ENCODE results near the gene TRIM26. TPM values are rescaled to one million over a fixed set of nuclear protein-coding genes. Genes with fewer than 3 reads are reported as not detected.
"Not testable (repeated sequence)": the region's sequence is repeated elsewhere in the genome, so short reads cannot be mapped to it uniquely, and the experiment has no call there.

TRIM26 gene
- total and polyA plus RNA-seq, 11 donors: 15.1 to 37.4 (median 24.5) TPM

DNA sequence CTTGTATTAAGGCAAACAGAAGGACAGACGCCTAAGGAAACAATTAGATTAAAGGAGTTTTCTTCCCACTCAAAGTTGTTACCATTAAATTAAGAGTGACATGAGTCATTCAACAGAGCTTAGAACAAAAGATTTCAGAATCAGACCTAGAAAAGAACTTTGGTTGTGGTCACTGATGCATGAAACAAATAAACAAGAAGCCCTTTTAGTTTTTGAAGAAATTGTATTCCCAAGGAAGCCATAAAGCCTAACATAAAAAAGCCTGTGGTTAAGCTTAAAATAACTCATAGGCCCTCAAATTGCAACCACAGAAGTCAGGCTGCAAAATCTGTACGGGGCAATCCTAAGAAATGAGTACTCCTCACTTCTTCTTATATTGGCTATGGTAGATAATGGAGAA lies 17.9 kb upstream of the TRIM26 start:
- Histone ChIP-seq H3K4me3 (no peak overlapping the region), H3K27me3 (no peaks in the 10 kb centered on the region), H3K4me1 (no peaks in the 10 kb centered on the region), H3K9me3 (no peaks in the 10 kb centered on the region), H3K36me3 (no peaks in the 10 kb centered on the region), H3K27ac (no peak overlapping the region)
- no peak for ATAC-seq
- 78 to 84% (median 82%) methylated on average over 2 of the region's 2 CpGs for WGBS, 4 donors
- no peak for DNase-seq
- intact Hi-C loops (cut with DNase I): no loop called here
- TF ChIP-seq, protein P1, sequence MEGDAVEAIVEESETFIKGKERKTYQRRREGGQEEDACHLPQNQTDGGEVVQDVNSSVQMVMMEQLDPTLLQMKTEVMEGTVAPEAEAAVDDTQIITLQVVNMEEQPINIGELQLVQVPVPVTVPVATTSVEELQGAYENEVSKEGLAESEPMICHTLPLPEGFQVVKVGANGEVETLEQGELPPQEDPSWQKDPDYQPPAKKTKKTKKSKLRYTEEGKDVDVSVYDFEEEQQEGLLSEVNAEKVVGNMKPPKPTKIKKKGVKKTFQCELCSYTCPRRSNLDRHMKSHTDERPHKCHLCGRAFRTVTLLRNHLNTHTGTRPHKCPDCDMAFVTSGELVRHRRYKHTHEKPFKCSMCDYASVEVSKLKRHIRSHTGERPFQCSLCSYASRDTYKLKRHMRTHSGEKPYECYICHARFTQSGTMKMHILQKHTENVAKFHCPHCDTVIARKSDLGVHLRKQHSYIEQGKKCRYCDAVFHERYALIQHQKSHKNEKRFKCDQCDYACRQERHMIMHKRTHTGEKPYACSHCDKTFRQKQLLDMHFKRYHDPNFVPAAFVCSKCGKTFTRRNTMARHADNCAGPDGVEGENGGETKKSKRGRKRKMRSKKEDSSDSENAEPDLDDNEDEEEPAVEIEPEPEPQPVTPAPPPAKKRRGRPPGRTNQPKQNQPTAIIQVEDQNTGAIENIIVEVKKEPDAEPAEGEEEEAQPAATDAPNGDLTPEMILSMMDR (IDR thresholded peaks at IDR 0.05): no peak
- TF ChIP-seq POLR2A (IDR thresholded peaks at IDR 0.05): no peak

DNA sequence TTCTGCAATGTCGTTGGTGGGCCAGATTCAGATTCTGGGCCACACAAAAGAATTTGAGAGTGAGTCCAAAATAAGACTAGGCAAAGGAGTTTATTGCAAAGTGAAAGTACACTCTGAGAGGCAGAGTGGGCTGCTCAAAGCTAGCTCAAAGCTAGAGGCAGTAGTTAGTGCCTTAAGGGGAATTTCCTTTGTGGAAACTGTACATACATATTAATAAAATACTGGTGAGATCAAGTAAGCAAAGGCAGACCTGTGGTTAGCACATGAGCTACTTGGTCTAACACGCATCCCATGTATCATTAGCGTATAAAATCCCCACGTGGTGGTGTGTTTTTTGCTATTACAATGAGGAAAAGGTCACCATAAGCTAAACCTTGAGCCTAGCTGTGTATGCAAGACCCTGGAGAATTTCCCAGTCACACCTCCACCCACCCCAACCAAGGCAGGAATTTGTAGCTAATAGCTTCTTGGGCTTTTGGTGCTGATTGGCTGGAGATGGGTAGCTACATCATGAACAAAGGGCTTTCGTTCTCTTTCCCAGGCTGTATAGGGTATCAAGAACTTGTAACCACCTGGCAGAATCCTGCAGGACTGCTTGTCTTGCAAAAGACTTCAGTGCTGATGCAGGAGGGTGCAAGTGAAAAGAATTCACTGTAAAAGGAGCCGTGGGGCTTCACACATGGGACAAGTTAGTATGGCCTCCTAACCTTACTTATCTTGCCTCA lies 14.7 kb upstream of the TRIM26 start:
- DNase-seq (no peak), ATAC-seq (no peak)
- intact Hi-C loops (cut with DNase I): no loop called here
- Histone ChIP-seq H3K27me3 (no peaks in the 10 kb centered on the region), H3K4me1 (no peaks in the 10 kb centered on the region), H3K9me3 (peaks cover 0 to 13% (median 0%) of the 10 kb centered on the region in 12 donors), H3K27ac (no peak overlapping the region), H3K4me3 (no peak overlapping the region), H3K36me3 (no peaks in the 10 kb centered on the region)
- 75 to 81% (median 78%) methylated on average over 6 of the region's 6 CpGs for WGBS, 4 donors
- TF ChIP-seq, protein P1 (IDR thresholded peaks at IDR 0.05): no peak
- no peak for TF ChIP-seq POLR2A (IDR thresholded peaks at IDR 0.05)

DNA sequence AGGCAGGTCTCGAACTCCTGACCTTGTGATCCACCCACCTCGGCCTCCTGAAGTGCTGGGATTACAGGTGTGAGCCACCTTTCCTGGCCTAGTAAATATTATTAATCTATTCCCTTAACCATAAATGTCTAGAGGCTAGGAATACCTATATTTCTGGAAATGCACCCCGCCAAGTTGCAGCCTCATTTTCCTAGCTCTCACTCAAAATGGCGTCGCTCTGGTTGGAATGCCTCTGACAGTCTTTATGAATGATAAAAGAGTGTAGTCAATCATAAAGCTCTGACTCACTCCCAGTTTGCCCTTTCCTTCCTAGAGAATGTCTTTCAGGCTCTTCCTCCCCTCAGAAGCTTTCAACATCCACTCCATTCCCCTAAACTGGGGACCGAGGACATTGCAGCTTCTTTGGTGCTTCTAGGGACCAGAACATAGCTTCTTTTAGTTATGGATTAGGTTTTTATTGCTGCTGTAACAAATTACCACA lies 14.1 kb upstream of the TRIM26 start:
- ATAC-seq: no peak
- 78 to 95% (median 90%) methylated on average over 6 of the region's 6 CpGs for WGBS, 4 donors
- H3K27ac ChIP-seq: no peak overlapping the region

DNA sequence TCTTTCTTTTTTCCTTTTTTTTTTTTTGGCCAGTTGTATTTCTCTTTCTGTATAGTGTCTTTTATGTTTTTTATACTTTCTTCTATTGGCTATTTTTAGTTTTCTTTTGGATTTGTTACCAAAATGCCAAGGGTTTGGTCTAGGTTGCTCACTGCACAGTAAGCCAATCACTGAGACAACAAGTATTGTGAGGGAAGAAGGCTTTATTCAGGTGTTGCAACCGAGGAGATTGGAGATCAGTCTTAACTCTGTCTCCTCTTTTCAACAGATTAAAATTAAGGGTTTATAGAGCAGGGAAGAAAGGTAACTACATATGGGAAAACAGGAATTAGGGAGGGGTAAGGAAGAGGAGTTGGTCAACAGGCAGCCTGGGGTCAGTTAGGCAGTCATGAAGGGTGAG lies 10.1 kb upstream of the TRIM26 start:
- ATAC-seq: no peak
- intact Hi-C loops (cut with DNase I): loop anchor here in 2 of 10 donors (2.0 to 5.0 kb wide), 2 partner anchors 31 to 174 kb away; no protein-coding TSS in a partner anchor

More for the DNA sequence above, 14.1 kb upstream of the TRIM26 start:
- H3K4me3 ChIP-seq: no peak overlapping the region
- no peak for TF ChIP-seq POLR2A (IDR thresholded peaks at IDR 0.05)
- TF ChIP-seq, protein P1 (IDR thresholded peaks at IDR 0.05): no peak
- H3K36me3 ChIP-seq: no peaks in the 10 kb centered on the region
- intact Hi-C loops (cut with DNase I): no loop called here
- H3K4me1 ChIP-seq: no peaks in the 10 kb centered on the region
- no peaks in the 10 kb centered on the region for H3K27me3 ChIP-seq
- DNase-seq: no peak
- peaks cover 0 to 16% (median 0%) of the 10 kb centered on the region in 12 donors for H3K9me3 ChIP-seq

DNA sequence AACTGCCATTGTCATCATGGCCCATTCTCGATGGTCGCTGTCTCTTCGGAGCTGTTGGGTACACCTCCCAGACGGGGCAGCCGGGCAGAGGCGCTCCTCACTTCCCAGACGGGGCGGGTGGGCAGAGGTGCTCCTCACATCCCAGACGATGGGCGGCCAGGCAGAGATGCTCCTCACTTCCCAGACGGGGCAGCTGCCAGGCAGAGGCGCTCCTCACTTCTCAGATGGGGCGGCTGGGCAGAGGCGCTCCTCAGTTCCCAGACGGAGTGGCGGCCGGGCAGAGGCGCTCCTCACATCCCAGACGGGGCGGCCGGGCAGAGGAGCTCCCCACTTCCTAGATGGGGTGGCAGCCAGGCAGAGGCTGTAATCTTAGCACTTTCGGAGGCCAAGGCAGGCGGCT lies 8.8 kb upstream of the TRIM26 start:
- H3K9me3 ChIP-seq: peaks cover 0 to 16% (median 0%) of the 10 kb centered on the region in 12 donors
- not testable (repeated sequence) for ATAC-seq, H3K27ac ChIP-seq, H3K4me3 ChIP-seq, H3K27me3 ChIP-seq, H3K36me3 ChIP-seq, H3K4me1 ChIP-seq, DNase-seq
- WGBS, 4 donors: 95 to 98% (median 95%) methylated on average over 11 to 23 of the region's 23 CpGs
- intact Hi-C loops (cut with DNase I): loop anchor here in 2 of 10 donors (2.0 to 5.0 kb wide), 2 partner anchors 33 to 175 kb away; no protein-coding TSS in a partner anchor

More for the DNA sequence above, 10.1 kb upstream of the TRIM26 start:
- Histone ChIP-seq H3K9me3 (peaks cover 0 to 16% (median 0%) of the 10 kb centered on the region in 12 donors), H3K36me3 (no peaks in the 10 kb centered on the region), H3K4me3 (no peak overlapping the region), H3K4me1 (peaks cover 0 to 4% (median 0%) of the 10 kb centered on the region in 12 donors), H3K27me3 (no peaks in the 10 kb centered on the region), H3K27ac (no peak overlapping the region)
- TF ChIP-seq, protein P1 (IDR thresholded peaks at IDR 0.05): no peak
- no peak for TF ChIP-seq POLR2A (IDR thresholded peaks at IDR 0.05)
- DNase-seq: no peak
- 68 to 85% (median 80%) methylated on average over 1 of the region's 1 CpG for WGBS, 4 donors

DNA sequence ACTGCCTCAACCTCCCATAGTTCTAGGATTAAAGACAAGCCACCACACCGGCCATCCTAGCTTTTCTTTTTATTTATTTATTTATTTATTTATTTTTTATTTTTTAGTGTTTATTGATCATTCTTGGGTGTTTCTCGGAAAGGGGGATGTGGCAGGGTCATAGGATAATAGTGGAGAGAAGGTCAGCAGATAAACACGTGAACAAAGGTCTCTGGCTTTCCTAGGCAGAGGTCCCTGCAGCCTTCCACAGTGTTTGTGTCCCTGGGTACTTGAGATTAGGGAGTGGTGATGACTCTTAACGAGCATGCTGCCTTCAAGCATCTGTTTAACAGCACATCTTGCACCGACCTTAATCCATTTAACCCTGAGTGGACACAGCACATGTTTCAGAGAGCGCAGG lies 8.2 kb upstream of the TRIM26 start:
- H3K27ac ChIP-seq, H3K4me3 ChIP-seq, H3K27me3 ChIP-seq, DNase-seq, H3K36me3 ChIP-seq, ATAC-seq, H3K4me1 ChIP-seq: not testable (repeated sequence)
- H3K9me3 ChIP-seq: peaks cover 0 to 16% (median 0%) of the 10 kb centered on the region in 12 donors
- intact Hi-C loops (cut with DNase I): loop anchor here in 1 of 10 donors (5.0 kb wide), 1 partner anchor 176 kb away; no protein-coding TSS in a partner anchor
- 68 to 77% (median 72%) methylated on average over 6 of the region's 6 CpGs for WGBS, 4 donors
